CD4-positive, alpha-beta T cell treated with Interferon alpha-2 for 1 hour (primary cell): ENCODE results near the gene TRERF1.

Experiments used
- DNase-seq, 2 donors: peaks; one replicate each; pipeline ENCODE4 v3.0.0-alpha.2; 2020 to 2022

TRERF1 gene

GRCh38 chr6:42175860-42176259 lies 275.9 kb downstream of the TRERF1 start:
- no peak for DNase-seq
